ENCODE results near the gene SLC13A3.

The SLC13A3 gene

GRCh38 chr20:46552460-46553420 lies 98.5 kb downstream of the SLC13A3 start:
- no peak for DNase-seq

- no peak for DNase-seq
Measured at GRCh38 chr20:46551522-46552381, 99.5 kb downstream of the SLC13A3 start.

GRCh38 chr20:46550461-46550860 lies 100.8 kb downstream of the SLC13A3 start, which contains the start of gene OCSTAMP:
TSS of gene OCSTAMP (minus strand) at chr20:46550654. CDS start at chr20:46550560, 94 bp downstream.
- no peak for DNase-seq

- no peak for DNase-seq
Measured at GRCh38 chr20:46549188-46549972, 101.9 kb downstream of the SLC13A3 start.

- DNase-seq, result no peak
Measured at GRCh38 chr20:46548688-46549087, 102.6 kb downstream of the SLC13A3 start.

GRCh38 chr20:46547995-46548394 lies 103.3 kb downstream of the SLC13A3 start:
- DNase-seq, result no peak

- no peak for DNase-seq
Measured at GRCh38 chr20:46546936-46547335, 104.3 kb downstream of the SLC13A3 start.

GRCh38 chr20:46546298-46546697 lies 105.0 kb downstream of the SLC13A3 start:
- no peak for DNase-seq

- no peak for DNase-seq
Measured at GRCh38 chr20:46545827-46546138, 105.5 kb downstream of the SLC13A3 start.

GRCh38 chr20:46545077-46545826 lies 106.0 kb downstream of the SLC13A3 start:
- no peak for DNase-seq

GRCh38 chr20:46544576-46544975 lies 106.7 kb downstream of the SLC13A3 start:
- no peak for DNase-seq

- no peak for DNase-seq
Measured at GRCh38 chr20:46543959-46544358, 107.3 kb downstream of the SLC13A3 start.

GRCh38 chr20:46543033-46543432 lies 108.2 kb downstream of the SLC13A3 start:
- no peak for DNase-seq

- no peak for DNase-seq
Measured at GRCh38 chr20:46541229-46541935, 109.9 kb downstream of the SLC13A3 start.

- no peak for DNase-seq
Measured at GRCh38 chr20:46539113-46539512, 112.1 kb downstream of the SLC13A3 start.

GRCh38 chr20:46530640-46531039 lies 120.6 kb downstream of the SLC13A3 start:
- DNase-seq, result no peak

GRCh38 chr20:46523696-46524328 lies 127.4 kb downstream of the SLC13A3 start:
- no peak for DNase-seq

GRCh38 chr20:46523108-46523507 lies 128.2 kb downstream of the SLC13A3 start:
- no peak for DNase-seq

- DNase-seq, result no peak
Measured at GRCh38 chr20:46520976-46521579, 130.2 kb downstream of the SLC13A3 start.

- DNase-seq, result no peak
Measured at GRCh38 chr20:46520540-46520939, 130.7 kb downstream of the SLC13A3 start.
